Omental fat pad (tissue), 4 donors: Measurements from ENCODE around the gene MFNG. TPM values are rescaled to one million over a fixed set of nuclear protein-coding genes. Genes with fewer than 3 reads are reported as not detected.

Experiments
- ATAC-seq: fragments of 150-250 bp; one replicate; pipeline ENCODE4 v1.9.1; 2016; ENCODE audit warnings: mild to moderate bottlenecking, moderate library complexity; ENCODE audit not compliant: low FRiP score
- DNase-seq: peaks from one replicate; pipeline ENCODE4 v3.0.0-alpha.2; 2019; ENCODE audit warnings: low spot score
- total RNA-seq, 4 donors: library from RNA; depleted of rRNA; stranded (reverse); fragments of >200 nt; gene quantifications; one replicate each; pipeline ENCODE4 v1.1.0, GENCODE V29; 2016
- TF ChIP-seq, protein P1 (sequence below), 3 donors: fragments of 450-650 bp; IDR thresholded peaks; one replicate each; pipeline ENCODE4 v1.5.1; 2016 to 2017; ENCODE audit warnings: antibody characterized with exemption in 3 of 3, mild to moderate bottlenecking in 3 of 3, moderate library complexity in 2 of 3

MFNG gene
- total RNA-seq, 4 donors from 2014 or later: 16.0 to 64.2 (median 35.7) TPM

DNA sequence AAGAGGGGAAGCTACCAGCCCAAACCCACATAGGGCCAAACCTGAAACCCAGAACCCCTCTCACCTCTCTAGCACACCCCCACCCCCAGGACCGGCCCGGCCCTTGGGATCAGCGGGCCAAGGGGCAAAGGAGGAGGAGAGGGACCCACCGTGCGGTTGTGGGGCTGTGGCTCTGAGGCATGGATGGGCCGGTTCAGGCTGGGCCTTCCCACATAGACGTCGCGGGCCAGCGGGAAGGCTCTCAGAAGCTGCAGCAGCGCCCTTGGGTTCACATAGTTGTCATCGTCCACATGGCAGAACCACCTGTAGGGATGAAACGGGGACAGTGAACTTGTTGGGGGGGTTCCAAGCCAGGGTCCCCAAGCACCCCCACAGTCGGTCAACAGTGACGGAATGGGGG lies 7.0 kb downstream of the MFNG start:
- ATAC-seq: no peak
- DNase-seq: no peak
- TF ChIP-seq, protein P1, sequence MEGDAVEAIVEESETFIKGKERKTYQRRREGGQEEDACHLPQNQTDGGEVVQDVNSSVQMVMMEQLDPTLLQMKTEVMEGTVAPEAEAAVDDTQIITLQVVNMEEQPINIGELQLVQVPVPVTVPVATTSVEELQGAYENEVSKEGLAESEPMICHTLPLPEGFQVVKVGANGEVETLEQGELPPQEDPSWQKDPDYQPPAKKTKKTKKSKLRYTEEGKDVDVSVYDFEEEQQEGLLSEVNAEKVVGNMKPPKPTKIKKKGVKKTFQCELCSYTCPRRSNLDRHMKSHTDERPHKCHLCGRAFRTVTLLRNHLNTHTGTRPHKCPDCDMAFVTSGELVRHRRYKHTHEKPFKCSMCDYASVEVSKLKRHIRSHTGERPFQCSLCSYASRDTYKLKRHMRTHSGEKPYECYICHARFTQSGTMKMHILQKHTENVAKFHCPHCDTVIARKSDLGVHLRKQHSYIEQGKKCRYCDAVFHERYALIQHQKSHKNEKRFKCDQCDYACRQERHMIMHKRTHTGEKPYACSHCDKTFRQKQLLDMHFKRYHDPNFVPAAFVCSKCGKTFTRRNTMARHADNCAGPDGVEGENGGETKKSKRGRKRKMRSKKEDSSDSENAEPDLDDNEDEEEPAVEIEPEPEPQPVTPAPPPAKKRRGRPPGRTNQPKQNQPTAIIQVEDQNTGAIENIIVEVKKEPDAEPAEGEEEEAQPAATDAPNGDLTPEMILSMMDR (IDR thresholded peaks at IDR 0.05): no peak

DNA sequence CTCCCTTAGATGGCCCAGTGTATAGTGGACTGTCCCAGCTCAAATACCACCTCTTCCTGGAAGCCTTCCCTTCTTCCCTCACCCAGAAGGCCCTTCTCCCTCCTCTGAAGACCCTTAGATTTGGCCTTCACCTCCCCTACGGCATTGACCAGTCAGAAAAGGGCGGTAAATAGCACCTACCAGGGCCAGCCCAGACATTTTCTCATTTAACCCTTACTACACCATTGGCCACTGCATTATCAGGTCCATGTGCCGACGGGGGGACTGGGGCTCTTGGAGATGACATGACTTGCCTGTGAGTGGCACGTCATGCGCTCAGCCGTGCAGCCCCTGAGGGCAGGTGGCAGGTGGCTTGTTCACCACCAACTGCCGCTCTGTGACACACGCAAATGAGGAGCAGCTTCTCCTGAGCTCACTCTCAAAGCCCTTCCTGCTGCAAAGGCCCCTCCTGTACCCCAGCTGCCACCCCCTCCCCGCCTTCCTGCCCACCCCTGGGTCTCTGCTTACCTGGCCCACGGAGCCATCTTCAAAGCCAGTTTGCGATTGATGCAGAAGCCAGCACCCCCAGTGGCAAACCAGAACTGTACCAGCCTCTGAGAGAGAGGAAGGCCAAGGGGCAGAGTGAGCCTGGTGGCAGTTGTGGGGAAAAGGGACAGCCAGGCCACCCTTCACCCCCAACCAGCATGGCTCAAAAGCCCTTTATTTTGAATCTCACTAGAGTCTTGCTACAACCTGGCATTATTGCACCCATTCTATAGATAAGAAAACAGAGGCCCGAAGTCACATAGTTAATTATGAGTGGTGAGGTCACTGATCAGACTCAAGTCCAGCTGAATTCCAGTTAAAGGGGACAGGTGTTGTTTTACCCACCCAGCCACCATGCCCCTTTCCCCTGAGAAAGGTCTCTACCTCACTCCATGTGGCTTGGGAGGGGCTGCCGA lies 9.5 kb downstream of the MFNG start:
- DNase-seq: no peak
- TF ChIP-seq, protein P1 (IDR thresholded peaks at IDR 0.05): no peak
- no peak for ATAC-seq

DNA sequence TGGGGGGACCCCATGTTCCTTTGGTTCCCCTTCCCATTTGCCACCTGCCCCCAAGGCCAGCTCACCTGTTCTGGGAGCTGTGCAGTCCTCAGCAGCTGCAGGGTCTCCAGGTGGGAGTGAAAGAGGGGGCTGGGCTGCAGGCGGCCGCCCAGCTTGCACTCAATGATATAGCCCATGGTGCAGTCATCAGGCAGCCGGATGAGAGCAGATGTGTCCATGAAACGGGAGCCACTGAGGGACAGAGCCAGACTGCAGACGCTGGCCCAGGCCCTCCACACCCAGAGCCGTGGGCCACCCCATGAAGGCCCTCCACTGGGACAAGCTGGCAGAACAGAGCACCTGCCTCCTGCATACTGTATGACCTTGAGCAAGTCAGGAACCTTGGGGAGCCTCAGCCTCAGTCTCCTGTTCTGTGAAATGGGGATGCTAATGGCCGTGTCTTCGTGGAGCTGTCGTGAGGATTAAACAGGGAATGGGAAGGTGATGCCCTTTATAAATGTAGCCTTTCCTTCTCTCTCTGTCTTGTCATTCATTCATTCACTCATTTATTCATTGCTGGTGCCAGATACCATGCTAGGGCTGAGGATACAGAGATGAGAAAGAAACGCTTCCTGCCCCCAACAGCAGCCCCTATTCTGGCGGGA lies 11.6 kb downstream of the MFNG start:
- no peak for DNase-seq
- no peak for ATAC-seq
- TF ChIP-seq, protein P1 (IDR thresholded peaks at IDR 0.05): no peak

DNA sequence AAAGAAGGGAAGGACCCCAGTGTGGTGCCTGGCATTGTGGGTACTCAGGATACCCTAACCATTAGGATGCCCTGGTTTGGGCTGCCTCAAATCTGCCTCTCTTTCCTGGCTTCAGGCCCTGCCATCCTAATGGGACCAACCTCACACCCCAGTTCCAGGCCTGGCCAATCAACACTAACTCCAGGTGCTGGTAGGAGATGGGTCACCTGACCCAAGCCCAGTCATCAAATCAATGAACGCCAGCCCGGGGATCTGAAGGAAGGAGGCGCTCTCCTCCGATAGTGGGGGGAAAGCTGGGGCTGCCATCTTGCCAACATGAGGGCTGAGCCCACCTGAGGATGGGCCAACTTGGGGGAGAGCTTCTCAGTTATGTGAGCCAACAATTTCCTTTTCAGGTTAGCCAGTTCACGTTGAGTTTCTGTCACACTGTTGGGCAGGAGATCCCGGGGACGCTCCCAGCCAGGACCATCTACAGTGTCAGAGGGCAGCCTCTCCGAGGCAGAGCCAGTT lies 12.7 kb downstream of the MFNG start:
- no peak for DNase-seq
- TF ChIP-seq, protein P1 (IDR thresholded peaks at IDR 0.05): no peak
- no peak for ATAC-seq

DNA sequence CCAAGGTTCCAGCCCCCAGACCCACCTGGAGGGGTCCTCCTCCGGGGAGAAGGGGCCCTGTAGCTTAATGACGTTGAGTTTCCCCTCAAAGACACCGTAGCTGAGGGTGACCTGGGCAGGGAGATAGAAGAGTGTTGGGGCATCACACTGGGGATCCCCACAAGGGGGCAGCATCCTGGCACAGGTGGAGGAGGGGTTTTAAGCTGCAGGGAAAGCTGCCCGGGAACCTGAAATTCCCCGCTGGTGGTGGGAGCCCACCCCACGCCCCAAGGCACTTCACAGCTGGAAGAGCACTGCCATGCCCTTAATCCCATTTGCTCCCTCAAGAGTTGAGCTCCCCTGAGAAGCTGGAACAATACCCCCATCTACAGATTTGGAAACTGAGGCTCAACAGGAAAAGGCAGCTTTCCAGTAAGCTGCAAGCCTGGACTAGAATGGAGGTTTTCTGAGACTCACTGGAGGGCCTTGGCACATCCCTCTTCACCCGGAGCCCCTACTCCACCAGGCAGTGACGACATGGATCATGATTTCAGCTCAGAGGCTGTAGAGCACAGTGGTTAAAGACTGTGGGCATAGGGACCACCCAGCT lies 13.7 kb downstream of the MFNG start:
- TF ChIP-seq, protein P1 (IDR thresholded peaks at IDR 0.05): no peak
- ATAC-seq (no peak), DNase-seq (no peak)

DNA sequence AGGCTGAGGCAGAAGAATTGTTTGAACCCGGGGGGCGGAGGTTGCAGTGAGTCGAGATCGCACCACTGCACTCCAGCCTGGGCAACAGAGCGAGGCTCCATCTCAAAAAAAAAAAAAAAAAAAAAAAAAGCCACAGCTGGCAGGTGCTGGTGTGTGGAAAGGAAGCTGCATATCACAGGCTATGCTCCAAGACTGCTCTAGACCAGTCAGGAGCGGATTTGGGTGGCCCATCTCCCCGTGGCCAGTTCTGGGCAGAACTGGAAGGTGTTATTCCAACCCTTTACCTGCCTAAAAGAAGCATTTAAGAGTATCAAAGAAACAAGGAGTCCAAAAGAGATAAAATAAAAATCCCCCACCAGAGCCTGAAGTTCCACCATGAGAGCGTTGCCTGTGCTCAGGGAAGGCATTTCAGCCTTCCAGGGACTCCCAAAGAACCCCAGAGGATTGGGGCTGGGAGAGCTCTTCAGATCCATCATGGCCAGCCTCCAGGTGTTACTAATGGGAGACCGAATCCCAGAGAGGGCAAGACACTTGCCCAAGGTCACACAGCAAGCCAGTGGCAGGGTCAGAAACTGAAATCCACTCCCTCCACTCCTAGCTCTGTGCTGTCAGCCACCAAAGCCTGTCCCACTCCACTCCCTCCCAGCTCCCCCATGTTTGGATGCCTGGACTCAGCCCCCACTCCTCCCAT lies 14.3 kb downstream of the MFNG start:
- no peak for ATAC-seq
- no peak for DNase-seq
- TF ChIP-seq, protein P1 (IDR thresholded peaks at IDR 0.05): no peak
